K562 (cell line): ENCODE measurements around the gene OR56A5. TPM values are rescaled to one million over a fixed set of nuclear protein-coding genes. Genes with fewer than 3 reads are reported as not detected.

ENCODE experiments used
- ATAC-seq: fragments of 200-7000 bp; cut with Tn5 transposase; 3 replicates; pipeline ENCODE4 v1.9.1; 2020; ENCODE audit warnings: moderate library complexity
- BruUV-seq: library from RNA; stranded (reverse); fragments of 400-500 nt; replicated peaks from 2 replicates; lab custom pipeline; 2021; lab: Mats Ljungman, UMichigan
- CTCF ChIA-PET: fragments of 300-600 bp; formaldehyde crosslinking; extraction: SDS; loops from one replicate; lab custom pipeline; 2021; ENCODE audit warnings: low intra/inter-chr PET ratio; lab: Yijun Ruan, JAX
- POLR2A ChIA-PET: fragments of 300-600, 350-650 bp; sonication (Branson Sonifier 250); formaldehyde crosslinking; extraction: SDS; loops from one replicate; lab custom pipeline; 2021; ENCODE audit warnings: antibody characterized with exemption, inconsistent platforms; lab: Yijun Ruan, JAX
- DNase-seq, 4 experiments: peaks; one replicate each; pipeline versions ENCODE4 v3.0.0 to v3.0.0-alpha.2; 2011 to 2018; ENCODE audit warnings: low spot score in 3 of 4, mixed read lengths in 3 of 4; ENCODE audit errors: extremely low read depth in 1 of 4
- FAIRE-seq: peaks from 2 replicates; lab custom pipeline; 2011; peaks lifted over from hg19 to GRCh38; lab: Jason Lieb, UNC
- H2AFZ ChIP-seq: 2 replicates; pipeline ENCODE4 v1.6.0; 2011; ENCODE audit warnings: low read depth, low read length, control low read depth, inconsistent platforms
- H3K27ac ChIP-seq: fragments of 200-600 bp; 3 replicates; pipeline ENCODE4 v1.8.0; 2011; ENCODE audit warnings: low read depth, mild to moderate bottlenecking, control low read depth, inconsistent platforms, low read length, moderate library complexity, mixed read lengths; ENCODE audit errors: extremely low read depth
- H3K27me3 ChIP-seq, 2 experiments: fragments of 300-600 bp in 1 of 2; 2 replicates in 1 of 2; 3 replicates in 1 of 2; pipeline versions ENCODE4 v1.6.0 to v1.8.0; 2011; ENCODE audit warnings: inconsistent platforms in 2 of 2, low read length in 2 of 2, mild to moderate bottlenecking in 1 of 2, mixed read lengths in 1 of 2, moderate library complexity in 1 of 2; ENCODE audit not compliant: control insufficient read depth in 2 of 2, insufficient read depth in 2 of 2
- H3K36me3 ChIP-seq: fragments of 300-600 bp; 3 replicates; pipeline ENCODE4 v1.8.0; 2011; ENCODE audit warnings: mild to moderate bottlenecking, low read length, inconsistent platforms; ENCODE audit not compliant: control insufficient read depth, insufficient read depth
- H3K4me1 ChIP-seq, 2 experiments: fragments of 200-600 bp in 1 of 2; replicated peaks in 1 of 2; 2 replicates in 1 of 2; 3 replicates in 1 of 2; pipeline versions ENCODE4 v1.5.1 to v1.8.0; 2011; ENCODE audit warnings: inconsistent platforms in 2 of 2, low read length in 2 of 2, mild to moderate bottlenecking in 1 of 2, mixed read lengths in 1 of 2, moderate library complexity in 1 of 2; ENCODE audit not compliant: control insufficient read depth in 2 of 2, insufficient read depth in 2 of 2
- H3K4me2 ChIP-seq: 2 replicates; pipeline ENCODE4 v1.6.1; 2011; ENCODE audit warnings: low read length, control low read depth, inconsistent platforms, mixed read lengths; ENCODE audit not compliant: insufficient read depth
- H3K4me3 ChIP-seq: fragments of 200-600 bp; sonication (generic), shearing (Covaris generic); 2 replicates; pipeline ENCODE4 v1.5.1; 2016; ENCODE audit warnings: control low read depth, inconsistent platforms
- H3K79me2 ChIP-seq: fragments of 200-600 bp; 3 replicates; pipeline ENCODE4 v1.8.0; 2011; ENCODE audit warnings: low read length, inconsistent platforms; ENCODE audit not compliant: control insufficient read depth, insufficient read depth
- H3K9ac ChIP-seq, 2 experiments: 2 replicates each; pipeline versions ENCODE4 v1.6.0 to v1.6.1; 2011; ENCODE audit warnings: low read depth in 2 of 2, low read length in 2 of 2, control low read depth in 1 of 2, inconsistent platforms in 1 of 2, mild to moderate bottlenecking in 1 of 2, mixed read lengths in 1 of 2; ENCODE audit not compliant: insufficient read depth in 1 of 2
- H3K9me1 ChIP-seq: one replicate; pipeline ENCODE4 v1.6.0; 2011; ENCODE audit warnings: inconsistent platforms, mild to moderate bottlenecking, low read length, moderate library complexity; ENCODE audit not compliant: control insufficient read depth, insufficient read depth
- H3K9me3 ChIP-seq: replicated peaks from 2 replicates; pipeline ENCODE4 v1.5.1; 2011; ENCODE audit warnings: low read depth, low read length, inconsistent platforms; ENCODE audit not compliant: control insufficient read depth, insufficient read depth
- H4K20me1 ChIP-seq: replicated peaks from 2 replicates; pipeline ENCODE4 v1.6.1; 2011; ENCODE audit warnings: low read length, inconsistent platforms, mixed read lengths; ENCODE audit not compliant: control insufficient read depth, insufficient read depth
- ETV1 ChIP-seq: fragments of 450-650 bp; conservative IDR thresholded peaks from 2 replicates; pipeline ENCODE4 v1.6.1; 2016; ENCODE audit warnings: missing genetic modification characterization, control low read depth, low read depth, missing compliant biosample characterization
- HMG20B ChIP-seq: fragments of 250-450 bp; sonication (Bioruptor Pico); IDR thresholded peaks from 2 replicates; pipeline ENCODE4 v1.5.0; 2021; ENCODE audit warnings: mild to moderate bottlenecking
- KHSRP ChIP-seq: fragments of 450-650 bp; IDR thresholded peaks from 2 replicates; pipeline ENCODE4 v1.6.1; 2017
- MCM5 ChIP-seq: fragments of 450-650 bp; IDR thresholded peaks from 2 replicates; pipeline ENCODE4 v1.6.1; 2016; ENCODE audit warnings: low read depth
- MLLT1 ChIP-seq, 2 experiments: fragments of 450-650 bp; IDR thresholded peaks; 2 replicates each; pipeline ENCODE4 v1.6.1; 2016
- NUFIP1 ChIP-seq: fragments of 450-650 bp; IDR thresholded peaks from 2 replicates; pipeline ENCODE4 v1.6.1; 2018; ENCODE audit not compliant: partially characterized antibody
- SMARCB1 ChIP-seq: IDR thresholded peaks from 2 replicates; pipeline ENCODE4 v1.6.1; 2011; ENCODE audit warnings: improper control_type of control experiment, low read depth; ENCODE audit not compliant: insufficient read length
- STAT5A ChIP-seq: IDR thresholded peaks from 2 replicates; pipeline ENCODE4 v1.6.1; 2012; ENCODE audit warnings: low read length, inconsistent platforms, borderline replicate concordance
- ZBTB2 ChIP-seq: fragments of 450-650 bp; IDR thresholded peaks from 2 replicates; pipeline ENCODE4 v1.6.1; 2016; ENCODE audit warnings: antibody characterized with exemption
- ZBTB34 ChIP-seq: fragments of 250-450 bp; sonication (Bioruptor Pico); IDR thresholded peaks from 2 replicates; pipeline ENCODE4 v1.8.0; 2021; ENCODE audit warnings: mild to moderate bottlenecking, moderate library complexity
- ZNF140 ChIP-seq: fragments of 250-450 bp; sonication (Bioruptor Pico); IDR thresholded peaks from 2 replicates; pipeline ENCODE4 v1.8.0; 2021; ENCODE audit warnings: moderate library complexity, mild to moderate bottlenecking, inconsistent platforms
- ZNF23 ChIP-seq: fragments of 250-450 bp; sonication (Bioruptor Pico); IDR thresholded peaks from 2 replicates; pipeline ENCODE4 v1.4.0; 2020; ENCODE audit warnings: mild to moderate bottlenecking
- ZNF584 ChIP-seq: fragments of 200-800 bp; sonication (Bioruptor generic); IDR thresholded peaks from 2 replicates; pipeline ENCODE4 v1.6.1; 2016; ENCODE audit warnings: low read depth, mild to moderate bottlenecking, missing genetic modification characterization, missing compliant biosample characterization
- WGBS: fragments of 100-300 bp; shearing (Covaris generic); methylation state at CpG from one replicate; pipeline ENCODE4 v1.1.6; 2016; ENCODE audit warnings: low coverage, mixed read lengths; ENCODE audit not compliant: insufficient coverage; ENCODE audit errors: missing lambda C conversion rate; 5-methylcytosine and 5-hydroxymethylcytosine counted together
- in situ Hi-C: fragments of 300-500 bp; cut with MboI; formaldehyde crosslinking; loops from 4 replicates; pipeline ENCODE4 v1.15.0; 2018; ENCODE audit warnings: inconsistent platforms, mixed read lengths
- intact Hi-C: fragments of 100-400 bp; cut with micrococcal nuclease; formaldehyde crosslinking; loops from 2 replicates; pipeline ENCODE4 v1.14.2; 2022
- polyA plus RNA-seq, 8 experiments: library from polyadenylated mRNA; depleted of rRNA in 4 of 8; stranded (reverse) in 5 of 8; unstranded in 3 of 8; fragments of >200 nt; fragmentation: Nextera tagmentation in 2 of 8; fragmentation: Illumina TruSeq in 1 of 8; extraction: Ambion mirVana in 2 of 8; extraction: Trizol in 1 of 8; gene quantifications; 2 replicates each; pipeline versions ENCODE4 v1.2.1 to v1.2.3, GENCODE V29; 2011 to 2014; ENCODE audit warnings: inconsistent platforms in 1 of 8, missing spikeins in 1 of 8
- total RNA-seq, 7 experiments: library from RNA; depleted of rRNA in 6 of 7; stranded (reverse); fragments of >200 nt in 6 of 7; fragmentation: Illumina TruSeq in 2 of 7; extraction: Trizol in 2 of 7; gene quantifications; 2 replicates each; pipeline versions ENCODE4 v1.2.1 to v1.2.3, GENCODE V29; 2011 to 2021; ENCODE audit warnings: low replicate concordance in 1 of 7

Gene OR56A5
- total and polyA plus RNA-seq, 9 of the 15 experiments (the other 6 are each of a cell fraction or from before 2014, with no cell fraction given): not detected

GRCh38 chr11:6002202-6002699 is 34.0 kb upstream of the OR56A5 start:
- no peaks in the 10 kb centered on the region for H3K9me3 ChIP-seq
- H3K4me3 ChIP-seq: no peak overlapping the region
- DNase-seq (no peak), FAIRE-seq (no peak), ATAC-seq (no peak)
- ChIA-PET CTCF (no interaction called here), POLR2A (no interaction called here)
- in situ Hi-C loops: no loop called here
- no peak overlapping the region for H3K27ac ChIP-seq
- H2AFZ ChIP-seq: no peak overlapping the region
- no TSS peak for BruUV-seq
- 0% methylated on average over 7 of the region's 7 CpGs for WGBS
- H3K27me3 ChIP-seq: no peaks in the 10 kb centered on the region; a peak in 1 of 5 replicates
- no peaks in the 10 kb centered on the region for H3K4me1 ChIP-seq
- H3K9me1 ChIP-seq: no peaks in the 10 kb centered on the region
- no peaks in the 10 kb centered on the region for H4K20me1 ChIP-seq
- no peak overlapping the region for H3K9ac ChIP-seq
- no peaks in the 10 kb centered on the region for H3K79me2 ChIP-seq
- no peak overlapping the region for H3K4me2 ChIP-seq
- H3K36me3 ChIP-seq: no peaks in the 10 kb centered on the region
- intact Hi-C loops: no loop called here
- TF ChIP-seq HMG20B (CRISPR knock-in tag) (no peak), ZBTB34 (no peak), ZNF584 (CRISPR knock-in tag) (no peak), KHSRP (no peak), STAT5A (no peak), MCM5 (no peak), NUFIP1 (no peak), MLLT1 (IDR thresholded peaks at IDR 0.05) (no peak), ZNF140 (CRISPR knock-in tag) (no peak), ZBTB2 (no peak), ZNF23 (CRISPR knock-in tag) (no peak), SMARCB1 (no peak), ETV1 (tag) (no peak)
- TF ChIP-seq, all 486 proteins: peak for 0
